Brain pericyte (primary cell): Measurements from ENCODE around the gene TMEM119.
A peak's percentile ranks its signal among the peaks of the same experiment; 100 is the strongest.
"Not testable (repeated sequence)": the region's sequence is repeated elsewhere in the genome, so short reads cannot be mapped to it uniquely, and the experiment has no call there.

Experiments used
- DNase-seq: peaks from one replicate; pipeline ENCODE4 v3.0.0-alpha.2; 2012; ENCODE audit warnings: low read depth, low spot score

TMEM119 gene

DNA sequence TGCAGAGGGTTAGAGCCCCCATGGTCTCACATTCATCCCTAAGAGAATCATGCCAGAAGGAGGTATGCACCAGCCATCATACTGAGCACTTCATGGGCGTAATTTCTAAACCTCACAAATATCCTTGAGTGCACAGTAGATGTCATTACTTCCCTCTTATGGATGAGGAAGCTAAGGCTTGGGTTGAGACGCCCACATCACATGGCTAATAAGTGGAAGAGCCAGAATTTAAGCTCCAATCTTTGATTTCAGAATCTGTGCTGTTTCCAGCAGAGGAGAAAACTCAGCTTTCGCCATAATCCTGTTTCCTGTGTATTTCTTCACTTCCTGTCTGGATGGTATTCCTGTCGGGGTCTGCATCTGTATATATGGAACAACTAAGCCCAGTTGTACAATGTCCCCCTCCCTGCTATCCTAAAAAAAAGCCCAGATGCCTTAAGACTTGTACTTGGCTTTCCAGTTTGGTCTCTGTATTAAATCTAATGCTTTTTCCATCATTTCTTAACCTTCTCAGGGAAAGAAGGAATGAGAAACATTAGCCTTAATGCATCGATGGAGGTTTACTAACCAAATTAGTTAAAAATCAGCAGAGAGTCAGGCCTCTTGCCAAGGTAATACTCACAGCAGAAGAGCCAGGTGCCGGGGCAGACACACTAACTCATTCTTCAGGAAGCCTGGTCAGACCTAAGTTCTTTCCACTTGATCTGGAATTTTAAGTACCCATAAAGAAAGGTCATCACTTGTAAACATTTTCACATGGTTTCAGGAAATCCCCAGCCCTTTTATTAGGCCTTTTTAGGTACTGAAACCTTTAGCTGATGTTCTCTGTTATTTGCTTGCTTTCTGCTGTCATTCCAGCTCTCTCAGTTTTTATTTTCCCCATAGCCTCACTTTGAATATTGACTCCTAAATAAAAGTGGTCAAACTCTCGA is 30.2 kb downstream of the TMEM119 start:
- DNase-seq, result no peak

DNA sequence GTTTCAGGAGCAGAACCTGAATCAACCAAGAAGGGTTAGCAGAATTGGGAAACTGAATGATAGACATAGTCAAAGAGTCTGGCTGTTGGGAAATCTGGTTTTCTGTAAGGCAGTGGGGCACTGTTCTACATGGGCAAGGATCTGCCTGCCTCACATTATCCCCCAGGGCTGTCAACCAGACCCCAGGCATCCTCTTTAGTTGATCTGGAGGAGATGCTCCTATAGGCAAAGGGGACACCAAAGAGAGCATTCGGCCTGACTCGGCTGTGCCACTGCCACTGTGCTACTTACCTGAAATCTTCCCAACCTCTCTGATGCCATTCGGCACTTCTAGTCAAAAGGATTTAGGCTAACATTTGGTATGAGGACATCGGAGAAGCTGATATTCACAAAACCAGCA is 31.4 kb downstream of the TMEM119 start:
- no peak for DNase-seq

GRCh38 chr12:108565976-108566375 is 31.9 kb downstream of the TMEM119 start:
- DNase-seq, result peak; percentile 34

DNA sequence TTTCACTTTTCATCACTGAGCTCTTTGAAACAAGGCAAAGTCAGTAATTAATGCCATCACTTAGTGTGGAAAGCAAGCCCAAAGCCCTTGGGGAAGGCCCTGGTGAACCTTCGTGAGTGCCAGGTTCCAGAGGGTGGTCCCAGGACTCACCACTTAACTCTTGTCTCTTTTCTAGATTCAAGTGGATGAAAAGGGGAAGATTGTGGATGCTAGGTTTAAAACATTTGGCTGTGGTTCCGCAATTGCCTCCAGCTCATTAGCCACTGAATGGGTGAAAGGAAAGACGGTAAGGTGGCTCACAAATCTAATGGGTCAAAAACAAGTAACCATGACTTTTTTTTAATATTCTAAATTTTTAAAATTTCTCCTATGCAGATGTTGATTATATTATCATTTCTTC is 32.7 kb downstream of the TMEM119 start:
- no peak for DNase-seq

- DNase-seq, result no peak
Measured at GRCh38 chr12:108564724-108565123, 33.2 kb downstream of the TMEM119 start.

DNA sequence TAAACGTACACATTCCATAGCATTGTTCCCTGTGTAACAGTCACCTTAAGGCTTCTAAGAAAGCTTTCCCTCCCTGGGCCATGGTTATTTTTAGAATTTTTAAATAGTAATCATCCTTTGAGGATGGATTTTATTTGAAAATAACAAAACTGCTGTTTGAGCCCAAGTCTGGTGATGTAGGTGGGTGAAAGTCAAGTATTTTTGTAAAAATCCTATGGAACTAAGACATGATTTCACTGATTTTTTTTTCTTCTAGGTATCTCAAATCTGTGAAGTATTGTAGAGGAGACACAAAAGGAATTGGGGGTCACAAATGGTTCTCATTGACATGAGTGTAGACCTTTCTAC is 34.1 kb downstream of the TMEM119 start:
- DNase-seq, result no peak

DNA sequence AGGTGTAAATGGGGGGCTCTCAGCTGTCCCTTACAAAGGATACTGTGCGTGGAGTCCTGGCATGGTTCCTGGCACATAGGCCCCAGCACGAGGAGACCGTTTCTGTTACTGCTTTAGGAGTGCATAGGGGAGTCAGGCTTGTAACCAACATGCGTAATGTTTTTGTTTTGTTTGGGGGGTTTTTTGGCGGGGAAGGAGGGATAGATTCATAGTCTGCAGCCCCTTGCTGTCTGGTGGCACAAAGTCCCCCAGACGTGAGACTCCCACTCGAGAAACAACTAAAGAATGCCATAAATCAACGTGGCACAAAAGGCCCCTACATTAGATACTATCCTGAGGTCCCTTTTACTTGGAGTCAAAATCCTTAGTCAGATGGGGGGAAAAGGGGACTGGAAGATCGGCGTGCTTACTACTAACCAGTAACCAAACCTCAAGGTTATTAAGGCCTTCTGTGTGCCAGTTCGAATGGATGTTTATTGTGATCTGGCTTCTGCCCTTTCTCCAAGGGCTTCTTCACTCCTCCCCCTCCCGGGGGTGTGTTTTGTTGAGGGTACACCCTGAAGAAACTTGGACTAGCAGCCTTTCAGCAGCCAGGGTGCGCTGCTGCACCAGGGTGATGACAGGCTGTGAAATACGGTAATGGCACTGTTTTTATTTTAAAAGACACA is 34.6 kb downstream of the TMEM119 start:
- DNase-seq, result peak; percentile 53

- DNase-seq, result peak; percentile 95
Measured at GRCh38 chr12:108562348-108563135, 35.3 kb downstream of the TMEM119 start, which contains the start of gene ISCU. Gene ISCU (plus strand): TSS chr12:108562596. CDS start chr12:108562623, 27 bp downstream.

GRCh38 chr12:108561852-108562347 is 36.0 kb downstream of the TMEM119 start:
- no peak for DNase-seq

DNA sequence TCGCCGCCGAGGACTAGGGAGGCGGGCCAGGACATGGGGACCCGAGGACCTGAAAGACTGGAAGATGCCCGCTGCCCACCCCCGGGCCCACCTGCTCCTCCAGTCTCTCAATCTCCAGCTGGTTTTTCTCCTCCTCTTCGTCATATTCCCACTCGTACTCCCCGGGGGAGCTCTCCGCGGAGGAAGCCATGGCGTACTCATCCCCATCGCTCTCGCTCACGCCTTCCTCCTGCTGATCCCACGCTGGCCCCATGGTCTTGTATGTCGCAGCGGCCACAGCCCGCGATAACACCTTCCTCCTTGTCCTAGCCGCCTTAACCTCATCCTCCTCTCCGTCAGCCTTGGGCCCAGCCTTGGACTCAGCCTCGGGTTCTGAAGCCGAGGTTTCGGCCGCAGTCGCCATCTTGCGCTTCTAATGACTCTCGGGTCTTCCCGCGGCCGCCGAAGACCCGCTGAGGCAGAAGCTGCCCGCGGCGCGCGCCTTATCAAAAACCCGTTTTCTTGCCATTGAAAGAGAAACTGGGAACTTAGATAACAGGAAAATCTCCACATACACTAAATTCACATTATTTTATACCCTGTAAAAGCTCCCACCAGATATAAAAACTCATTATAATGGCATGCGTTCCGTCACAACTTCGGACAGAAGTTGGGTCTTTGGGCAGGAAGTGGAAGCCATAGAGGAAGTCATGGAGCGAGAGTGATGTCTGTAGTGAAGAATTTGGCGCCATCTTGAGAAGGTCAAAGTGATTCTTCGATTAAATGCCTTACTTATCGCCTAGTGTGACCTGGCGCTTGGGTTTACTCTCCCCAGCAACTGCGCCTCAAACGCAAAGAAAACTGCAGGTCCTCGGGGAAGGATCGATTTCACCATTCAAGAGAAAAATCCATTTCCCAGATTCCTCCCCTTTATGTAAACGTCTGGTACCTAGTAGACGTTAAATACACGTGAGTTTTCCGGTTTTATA is 36.8 kb downstream of the TMEM119 start, which contains the start of gene SART3:
SART3 (minus strand) TSS at position 422 of the 968 bp plus-strand sequence; CDS start at position 403, 19 bp downstream.
- peak; percentile 75 for DNase-seq

DNA sequence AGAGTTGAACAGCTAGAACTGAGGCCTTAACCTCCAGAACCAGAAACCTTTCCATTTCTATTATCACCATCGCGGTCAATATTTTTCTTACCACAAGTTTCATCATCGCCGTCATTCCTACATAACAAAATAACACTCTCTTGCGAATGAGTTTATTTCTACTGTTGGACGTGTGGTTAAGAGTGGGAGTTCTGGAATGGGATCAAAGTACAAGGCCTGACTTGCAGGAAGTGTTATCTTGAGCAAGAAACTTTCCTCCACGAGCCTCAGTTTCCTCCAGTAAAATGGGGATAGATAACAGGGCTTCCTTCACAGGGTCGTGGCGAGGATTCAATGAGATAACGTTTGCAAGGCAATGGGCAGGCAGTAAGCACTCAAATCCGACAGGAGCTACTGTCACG is 37.6 kb downstream of the TMEM119 start:
- DNase-seq, result no peak

GRCh38 chr12:108559748-108560147 is 38.1 kb downstream of the TMEM119 start:
- DNase-seq, result no peak

DNA sequence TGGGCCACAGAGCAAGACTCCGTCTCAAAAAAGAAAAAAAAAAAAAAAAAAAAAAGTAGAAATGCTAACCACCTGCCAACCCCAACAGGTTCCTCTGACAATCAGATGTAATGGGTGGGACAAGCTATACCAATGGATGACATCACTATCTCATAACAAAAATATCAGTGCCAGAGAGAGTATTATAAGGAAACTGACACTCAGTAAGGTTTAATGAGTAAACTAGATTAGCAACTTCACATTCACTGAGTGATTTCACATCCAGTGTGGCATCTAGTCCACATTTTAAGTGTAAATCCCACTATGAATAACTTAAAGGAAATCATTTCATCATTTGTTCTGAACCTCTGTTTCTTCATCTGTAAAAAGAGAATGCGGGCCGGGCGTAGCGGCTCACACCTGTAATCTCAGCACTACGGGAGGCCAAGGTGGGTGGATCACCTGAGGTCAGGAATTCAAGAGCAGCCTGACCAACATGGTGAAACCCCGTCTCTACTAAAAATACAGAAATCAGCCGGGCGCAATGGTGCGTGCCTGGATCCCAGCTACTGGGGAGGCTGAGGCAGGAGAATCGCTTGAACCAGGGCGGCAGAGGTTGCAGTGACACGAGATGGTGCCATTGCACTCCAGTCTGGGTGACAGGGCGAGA is 38.8 kb downstream of the TMEM119 start:
- no peak for DNase-seq

DNA sequence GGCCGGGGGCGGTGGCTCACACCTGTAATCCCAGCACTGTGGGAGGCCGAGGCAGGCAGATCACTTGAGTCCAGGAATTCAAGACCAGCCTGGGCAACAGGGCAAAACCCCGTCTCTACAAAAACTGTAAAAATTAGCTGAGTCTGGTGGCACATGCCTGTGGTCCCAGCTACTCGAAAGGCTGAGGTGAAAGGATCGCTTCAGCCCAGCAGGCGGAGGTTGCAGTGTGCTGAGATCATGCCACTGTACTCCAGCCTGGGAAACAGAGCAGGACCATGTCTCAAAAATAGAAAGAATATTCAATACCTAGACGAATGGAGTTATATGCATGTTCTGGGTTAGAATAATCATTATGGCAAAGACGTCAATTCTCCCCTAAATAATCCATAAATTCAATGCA is 42.5 kb downstream of the TMEM119 start:
- DNase-seq, result not testable (repeated sequence)

DNA sequence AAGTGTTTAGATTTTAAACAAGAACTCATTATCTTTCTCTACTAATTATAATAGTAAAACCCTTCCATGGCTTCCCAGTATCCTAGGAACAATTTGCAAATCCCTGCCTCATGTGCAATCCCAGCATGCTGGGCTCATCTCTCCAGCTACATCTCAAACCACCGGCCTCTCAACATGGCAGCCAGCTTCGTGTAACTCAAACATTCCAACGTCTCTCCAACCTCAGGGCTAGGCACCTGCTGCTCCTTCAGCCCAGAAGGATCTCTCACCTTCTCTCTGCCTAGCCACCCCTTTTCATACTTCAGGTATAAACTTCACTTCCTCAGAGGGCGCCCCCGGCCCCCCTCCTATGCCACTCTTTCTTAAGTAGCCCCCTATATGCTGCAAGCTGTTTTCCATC is 44.1 kb downstream of the TMEM119 start:
- no peak for DNase-seq

GRCh38 chr12:108551535-108551934 is 46.3 kb downstream of the TMEM119 start:
- no peak for DNase-seq

GRCh38 chr12:108548954-108549521 is 48.8 kb downstream of the TMEM119 start:
- DNase-seq, result no peak

- DNase-seq, result no peak
Measured at GRCh38 chr12:108547686-108548085, 50.2 kb downstream of the TMEM119 start.

DNA sequence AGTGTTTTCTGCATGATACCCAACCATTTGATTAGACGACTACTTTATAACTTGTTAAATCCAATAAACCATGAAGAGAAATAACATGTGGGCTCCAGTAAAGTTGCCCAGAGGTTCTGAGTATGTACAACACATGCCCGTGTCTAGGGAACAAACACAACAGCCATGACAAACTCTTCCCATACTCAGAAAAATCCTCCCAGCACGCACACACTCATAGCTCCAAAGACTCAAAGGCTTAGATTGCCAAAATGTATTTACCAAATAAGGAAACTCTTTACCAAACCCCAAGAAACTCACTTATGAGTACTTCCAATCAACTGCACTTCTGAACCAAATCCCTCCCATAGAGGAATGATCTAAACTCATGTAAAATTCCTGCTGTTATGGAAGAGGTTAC is 54.2 kb downstream of the TMEM119 start:
- DNase-seq, result no peak

DNA sequence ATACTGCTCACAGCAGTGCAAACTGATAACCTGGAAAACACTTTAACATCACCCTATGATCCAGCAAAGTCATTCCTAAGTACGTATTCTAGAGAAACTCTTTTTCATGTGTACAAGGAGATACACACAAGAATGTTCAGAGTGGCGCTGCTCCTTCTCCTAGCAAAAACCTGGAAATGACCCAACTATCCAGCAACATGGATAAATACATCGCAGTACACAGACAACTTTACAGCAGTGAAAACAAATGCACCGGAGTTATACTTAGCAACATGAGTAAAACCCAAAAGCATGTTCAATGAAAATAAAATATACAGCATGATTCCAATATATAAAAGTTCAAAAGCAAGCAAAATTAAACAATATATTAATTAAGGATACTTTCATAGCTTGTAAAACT is 55.6 kb downstream of the TMEM119 start:
- no peak for DNase-seq
